Transverse colon (tissue), 4 donors: ENCODE results near the gene CFLAR.

Experiments
- EP300 ChIP-seq: sonication (generic); formaldehyde crosslinking; IDR thresholded peaks from one replicate; pipeline ENCODE4 v1.6.1; 2017; ENCODE audit warnings: antibody characterized with exemption, low read depth
- POLR2A ChIP-seq: fragments of 450-650 bp; IDR thresholded peaks from one replicate; pipeline ENCODE4 v1.6.1; 2016; ENCODE audit warnings: antibody characterized with exemption, mild to moderate bottlenecking, moderate library complexity
- POLR2AphosphoS5 ChIP-seq, 3 donors: sonication (generic); formaldehyde crosslinking; IDR thresholded peaks; one replicate each; pipeline ENCODE4 v1.6.1; 2016; ENCODE audit warnings: antibody characterized with exemption in 3 of 3
- TF ChIP-seq, protein P1 (sequence below), 5 experiments: fragments of 200-600 bp in 3 of 5; fragments of 450-650 bp in 2 of 5; sonication (generic) in 3 of 5; IDR thresholded peaks; 1 replicate in 2 of 5; 2 replicates in 3 of 5; pipeline ENCODE4 v1.5.1; 2016 to 2017; ENCODE audit warnings: antibody characterized with exemption in 5 of 5, inconsistent platforms in 3 of 5, mild to moderate bottlenecking in 2 of 5, moderate library complexity in 1 of 5

- TF ChIP-seq, protein P1, sequence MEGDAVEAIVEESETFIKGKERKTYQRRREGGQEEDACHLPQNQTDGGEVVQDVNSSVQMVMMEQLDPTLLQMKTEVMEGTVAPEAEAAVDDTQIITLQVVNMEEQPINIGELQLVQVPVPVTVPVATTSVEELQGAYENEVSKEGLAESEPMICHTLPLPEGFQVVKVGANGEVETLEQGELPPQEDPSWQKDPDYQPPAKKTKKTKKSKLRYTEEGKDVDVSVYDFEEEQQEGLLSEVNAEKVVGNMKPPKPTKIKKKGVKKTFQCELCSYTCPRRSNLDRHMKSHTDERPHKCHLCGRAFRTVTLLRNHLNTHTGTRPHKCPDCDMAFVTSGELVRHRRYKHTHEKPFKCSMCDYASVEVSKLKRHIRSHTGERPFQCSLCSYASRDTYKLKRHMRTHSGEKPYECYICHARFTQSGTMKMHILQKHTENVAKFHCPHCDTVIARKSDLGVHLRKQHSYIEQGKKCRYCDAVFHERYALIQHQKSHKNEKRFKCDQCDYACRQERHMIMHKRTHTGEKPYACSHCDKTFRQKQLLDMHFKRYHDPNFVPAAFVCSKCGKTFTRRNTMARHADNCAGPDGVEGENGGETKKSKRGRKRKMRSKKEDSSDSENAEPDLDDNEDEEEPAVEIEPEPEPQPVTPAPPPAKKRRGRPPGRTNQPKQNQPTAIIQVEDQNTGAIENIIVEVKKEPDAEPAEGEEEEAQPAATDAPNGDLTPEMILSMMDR (IDR thresholded peaks at IDR 0.05) = no peak
- TF ChIP-seq POLR2AphosphoS5 (IDR thresholded peaks at IDR 0.05) = no peak
- TF ChIP-seq POLR2A = no peak
- TF ChIP-seq EP300 = no peak
Observed at GRCh38 chr2:201074996-201075395, 41.0 kb upstream of the CFLAR start.
